Endothelial cell of umbilical vein (primary cell): ENCODE results near the gene PLXNA1. TPM values are rescaled to one million over a fixed set of nuclear protein-coding genes. Genes with fewer than 3 reads are reported as not detected.

ENCODE experiments used
- BruUV-seq: library from RNA; stranded (reverse); fragments of 400-500 nt; replicated peaks from 2 replicates; lab custom pipeline; 2021; lab: Mats Ljungman, UMichigan
- CTCF ChIA-PET: fragments of 300-600, 350-600 bp; sonication (Branson Sonifier 250); formaldehyde crosslinking; loops from one replicate; lab custom pipeline; 2021; ENCODE audit warnings: antibody characterized with exemption, inconsistent platforms; lab: Charles Lee
- POLR2A ChIA-PET: fragments of 300-600, 350-600 bp; sonication (Branson Sonifier 250); formaldehyde crosslinking; loops from one replicate; lab custom pipeline; 2021; ENCODE audit warnings: antibody characterized with exemption, inconsistent platforms; lab: Charles Lee
- DNase-seq: peaks from one replicate; pipeline ENCODE4 v3.0.0-alpha.2; 2011; ENCODE audit warnings: low read depth, low spot score
- FAIRE-seq: peaks from 2 replicates; lab custom pipeline; 2011; peaks lifted over from hg19 to GRCh38; lab: Jason Lieb, UNC
- H2AFZ ChIP-seq: 2 replicates; pipeline ENCODE4 v1.6.0; 2012; ENCODE audit warnings: low read depth, low read length, control low read depth, inconsistent platforms
- H3K27ac ChIP-seq: 2 replicates; pipeline ENCODE4 v1.5.1; 2011; ENCODE audit warnings: low read depth, mild to moderate bottlenecking, control low read depth, low read length, moderate library complexity; ENCODE audit not compliant: insufficient read depth
- H3K27me3 ChIP-seq, 2 experiments: 2 replicates each; pipeline versions ENCODE4 v1.6.0 to v1.6.1; 2011; ENCODE audit warnings: low read length in 2 of 2, mixed read lengths in 1 of 2; ENCODE audit not compliant: control insufficient read depth in 2 of 2, insufficient read depth in 2 of 2
- H3K36me3 ChIP-seq, 2 experiments: 2 replicates in 1 of 2; 3 replicates in 1 of 2; pipeline ENCODE4 v1.5.1; 2011; ENCODE audit warnings: low read length in 2 of 2, mild to moderate bottlenecking in 1 of 2, moderate library complexity in 1 of 2; ENCODE audit not compliant: control insufficient read depth in 2 of 2, insufficient read depth in 2 of 2; ENCODE audit errors: extremely low read depth in 1 of 2
- H3K4me1 ChIP-seq: 3 replicates; pipeline ENCODE4 v1.5.1; 2011; ENCODE audit warnings: mild to moderate bottlenecking, low read length; ENCODE audit not compliant: control insufficient read depth, insufficient read depth; ENCODE audit errors: extremely low read depth
- H3K4me2 ChIP-seq: 2 replicates; pipeline ENCODE4 v1.6.1; 2011; ENCODE audit warnings: low read length, control low read depth, mixed read lengths; ENCODE audit not compliant: insufficient read depth
- H3K4me3 ChIP-seq, 3 experiments: fragments of 200-600 bp in 1 of 3; sonication (generic), shearing (Covaris generic) in 1 of 3; replicated peaks in 1 of 3; 2 replicates each; pipeline ENCODE4 v1.5.1; 2011 to 2016; ENCODE audit warnings: control low read depth in 3 of 3, low read length in 3 of 3, mild to moderate bottlenecking in 2 of 3, inconsistent platforms in 1 of 3, low read depth in 1 of 3, moderate library complexity in 1 of 3; ENCODE audit not compliant: insufficient read depth in 1 of 3
- H3K79me2 ChIP-seq: 2 replicates; pipeline ENCODE4 v1.6.0; 2012; ENCODE audit warnings: low read length, inconsistent platforms; ENCODE audit not compliant: control insufficient read depth, insufficient read depth
- H3K9ac ChIP-seq: replicated peaks from 2 replicates; pipeline ENCODE3; 2011; ENCODE audit warnings: low read length, control low read depth; ENCODE audit not compliant: insufficient read depth; ENCODE audit errors: extremely low read depth
- H3K9me1 ChIP-seq: replicated peaks from 3 replicates; pipeline ENCODE4 v1.6.0; 2011; ENCODE audit warnings: mild to moderate bottlenecking, low read length; ENCODE audit not compliant: control insufficient read depth, insufficient read depth; ENCODE audit errors: extremely low read depth
- H3K9me3 ChIP-seq: replicated peaks from 2 replicates; pipeline ENCODE4 v1.5.1; 2012; ENCODE audit warnings: low read length, inconsistent platforms; ENCODE audit not compliant: control insufficient read depth, insufficient read depth
- H4K20me1 ChIP-seq: replicated peaks from 2 replicates; pipeline ENCODE3; 2011; ENCODE audit warnings: mild to moderate bottlenecking, low read length; ENCODE audit not compliant: control insufficient read depth, insufficient read depth; ENCODE audit errors: extremely low read depth
- EZH2 ChIP-seq: IDR thresholded peaks from 2 replicates; pipeline ENCODE4 v1.6.1; 2012; ENCODE audit warnings: borderline replicate concordance, low read depth, mild to moderate bottlenecking, moderate library complexity, low read length, inconsistent platforms; ENCODE audit not compliant: severe bottlenecking
- FOS ChIP-seq: IDR thresholded peaks from 2 replicates; pipeline ENCODE4 v1.6.1; 2011; ENCODE audit warnings: mild to moderate bottlenecking, low read length, moderate library complexity, borderline replicate concordance; ENCODE audit not compliant: insufficient read depth
- GATA2 ChIP-seq: IDR thresholded peaks from 2 replicates; pipeline ENCODE4 v1.7.0; 2011; ENCODE audit warnings: low read depth, mild to moderate bottlenecking, moderate library complexity, mixed read lengths, low read length; ENCODE audit not compliant: insufficient read length, insufficient read depth
- JUN ChIP-seq: IDR thresholded peaks from 2 replicates; pipeline ENCODE4 v1.6.1; 2011; ENCODE audit warnings: borderline replicate concordance, low read depth; ENCODE audit not compliant: insufficient read length, insufficient read depth
- MYC ChIP-seq: IDR thresholded peaks from one replicate; pipeline ENCODE4 v1.6.1; 2011; ENCODE audit warnings: mild to moderate bottlenecking, low read depth, low read length
- POLR2A ChIP-seq: IDR thresholded peaks from 2 replicates; pipeline ENCODE4 v1.6.1; 2012; ENCODE audit warnings: low read depth, mild to moderate bottlenecking, control low read depth, low read length
- POLR2AphosphoS5 ChIP-seq: IDR thresholded peaks from 2 replicates; pipeline ENCODE4 v1.6.1; 2012; ENCODE audit warnings: low read depth, mild to moderate bottlenecking, control low read depth, low read length, moderate library complexity; ENCODE audit not compliant: insufficient read depth
- dilution Hi-C: fragments of 300-500 bp; cut with MboI; formaldehyde crosslinking; loops from one replicate; pipeline ENCODE4 v1.15.0; 2019; ENCODE audit warnings: low sequenced_read_pairs; ENCODE audit not compliant: extremely low pct_ligation_motif_present
- intact Hi-C: fragments of 100-400 bp; cut with micrococcal nuclease; formaldehyde crosslinking; loops from one replicate; pipeline ENCODE4 v1.10.0; 2022
- polyA plus RNA-seq, 4 experiments: library from polyadenylated mRNA; depleted of rRNA in 3 of 4; stranded (reverse) in 3 of 4; unstranded in 1 of 4; fragments of >200 nt; gene quantifications; 2 replicates each; pipeline versions ENCODE4 v1.2.1 to v1.2.3, GENCODE V29; 2011 to 2012; ENCODE audit warnings: missing spikeins in 1 of 4
- total RNA-seq: library from RNA; stranded (reverse); gene quantifications from 2 replicates; pipeline ENCODE4 v1.2.3, GENCODE V29; 2021
- TF ChIP-seq, protein P1 (sequence below), 2 donors: IDR thresholded peaks; 1 replicate in 1 of 2; 2 replicates in 1 of 2; pipeline ENCODE4 v1.5.1; 2011; ENCODE audit warnings: low read length in 2 of 2, mild to moderate bottlenecking in 2 of 2, moderate library complexity in 2 of 2, control low read depth in 1 of 2, inconsistent platforms in 1 of 2, low read depth in 1 of 2; ENCODE audit not compliant: insufficient read depth in 1 of 2; ENCODE audit errors: extremely low read depth in 1 of 2
- TF ChIP-seq, protein P2 (sequence below): IDR thresholded peaks from 2 replicates; pipeline ENCODE4 v1.6.1; 2011; ENCODE audit not compliant: insufficient read depth, insufficient read length

PLXNA1 gene
- total and polyA plus RNA-seq, 2 donors (not counting 3 experiments of a cell fraction or from before 2014, with no cell fraction given) = 14.1 to 18.4 TPM

DNA sequence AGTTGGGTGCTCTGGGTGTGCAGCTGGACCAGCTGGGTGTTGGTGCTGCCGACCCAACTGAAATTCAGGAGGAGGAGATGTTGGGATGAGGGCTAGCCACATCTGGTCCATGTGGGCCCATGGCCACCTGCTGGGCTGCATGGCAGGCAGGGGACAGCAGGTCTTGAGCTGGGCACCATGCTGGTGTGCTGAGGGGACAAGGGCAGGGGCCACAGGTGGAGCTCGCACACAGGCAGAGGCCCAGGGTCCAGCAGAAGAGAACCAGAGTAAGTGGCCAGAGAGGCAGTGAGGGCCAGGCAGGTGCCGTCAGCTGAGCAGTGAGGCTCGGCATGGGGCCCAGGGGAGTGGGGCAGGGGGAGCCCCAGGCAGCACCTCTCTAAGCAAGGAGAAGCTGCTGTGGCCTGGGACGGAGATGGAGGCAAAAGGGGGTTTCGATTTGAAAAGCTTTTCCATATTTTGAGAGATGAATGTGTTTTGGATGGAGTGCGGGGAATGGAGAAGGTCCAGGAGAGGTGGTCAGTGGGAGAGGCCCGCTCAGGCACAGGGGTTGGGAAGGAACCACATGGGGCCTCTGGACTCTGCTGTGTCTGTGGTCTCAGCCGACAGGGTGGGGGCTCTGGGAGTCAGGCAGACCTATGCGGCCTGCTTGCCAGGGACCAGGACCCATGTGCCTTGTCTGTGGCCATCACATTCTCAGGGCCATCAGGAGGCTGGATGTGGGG is 30.5 kb upstream of the PLXNA1 start:
- CTCF ChIA-PET = interaction anchor here (1.6 kb wide), 1 partner anchor 38 kb away, joined by 3 read pairs; no protein-coding TSS in a partner anchor
- H3K9ac ChIP-seq = no peak overlapping the region
- H3K36me3 ChIP-seq = no peaks in the 10 kb centered on the region
- no peak overlapping the region for H3K4me3 ChIP-seq
- no peak overlapping the region for H2AFZ ChIP-seq
- TF ChIP-seq POLR2A (no peak), MYC (no peak), JUN (no peak), FOS (no peak), EZH2 (no peak), GATA2 (no peak), POLR2AphosphoS5 (no peak)
- TF ChIP-seq, protein P1, sequence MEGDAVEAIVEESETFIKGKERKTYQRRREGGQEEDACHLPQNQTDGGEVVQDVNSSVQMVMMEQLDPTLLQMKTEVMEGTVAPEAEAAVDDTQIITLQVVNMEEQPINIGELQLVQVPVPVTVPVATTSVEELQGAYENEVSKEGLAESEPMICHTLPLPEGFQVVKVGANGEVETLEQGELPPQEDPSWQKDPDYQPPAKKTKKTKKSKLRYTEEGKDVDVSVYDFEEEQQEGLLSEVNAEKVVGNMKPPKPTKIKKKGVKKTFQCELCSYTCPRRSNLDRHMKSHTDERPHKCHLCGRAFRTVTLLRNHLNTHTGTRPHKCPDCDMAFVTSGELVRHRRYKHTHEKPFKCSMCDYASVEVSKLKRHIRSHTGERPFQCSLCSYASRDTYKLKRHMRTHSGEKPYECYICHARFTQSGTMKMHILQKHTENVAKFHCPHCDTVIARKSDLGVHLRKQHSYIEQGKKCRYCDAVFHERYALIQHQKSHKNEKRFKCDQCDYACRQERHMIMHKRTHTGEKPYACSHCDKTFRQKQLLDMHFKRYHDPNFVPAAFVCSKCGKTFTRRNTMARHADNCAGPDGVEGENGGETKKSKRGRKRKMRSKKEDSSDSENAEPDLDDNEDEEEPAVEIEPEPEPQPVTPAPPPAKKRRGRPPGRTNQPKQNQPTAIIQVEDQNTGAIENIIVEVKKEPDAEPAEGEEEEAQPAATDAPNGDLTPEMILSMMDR (IDR thresholded peaks at IDR 0.05; ENCODE audit: extremely low read depth in 1 of 2, insufficient read depth in 1 of 2, low read depth in 1 of 2, low read length in 2 of 2) = no peak
- TF ChIP-seq, protein P2, sequence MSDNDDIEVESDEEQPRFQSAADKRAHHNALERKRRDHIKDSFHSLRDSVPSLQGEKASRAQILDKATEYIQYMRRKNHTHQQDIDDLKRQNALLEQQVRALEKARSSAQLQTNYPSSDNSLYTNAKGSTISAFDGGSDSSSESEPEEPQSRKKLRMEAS = no peak
- no peaks in the 10 kb centered on the region for H4K20me1 ChIP-seq
- H3K27ac ChIP-seq = no peak overlapping the region
- no TSS peak for BruUV-seq
- DNase-seq (no peak), FAIRE-seq (no peak)
- dilution Hi-C loops = no loop called here
- H3K4me2 ChIP-seq = no peak overlapping the region
- no peaks in the 10 kb centered on the region for H3K9me3 ChIP-seq
- H3K4me1 ChIP-seq = no peaks in the 10 kb centered on the region
- no peaks in the 10 kb centered on the region for H3K9me1 ChIP-seq
- intact Hi-C loops = no loop called here
- POLR2A ChIA-PET = no interaction called here
- no peaks in the 10 kb centered on the region for H3K79me2 ChIP-seq
- H3K27me3 ChIP-seq = no peaks in the 10 kb centered on the region
